NCI-H524 treated with DMSO at 0.1 percent for 48 hours (cell line): ENCODE results near the gene HPN.

Experiments used
- DNase-seq: peaks from one replicate; lab custom pipeline; 2025; lab: John Stamatoyannopoulos, UW

Gene HPN

GRCh38 chr19:35105411-35106290 is 64.1 kb downstream of the HPN start:
- no peak for DNase-seq

DNA sequence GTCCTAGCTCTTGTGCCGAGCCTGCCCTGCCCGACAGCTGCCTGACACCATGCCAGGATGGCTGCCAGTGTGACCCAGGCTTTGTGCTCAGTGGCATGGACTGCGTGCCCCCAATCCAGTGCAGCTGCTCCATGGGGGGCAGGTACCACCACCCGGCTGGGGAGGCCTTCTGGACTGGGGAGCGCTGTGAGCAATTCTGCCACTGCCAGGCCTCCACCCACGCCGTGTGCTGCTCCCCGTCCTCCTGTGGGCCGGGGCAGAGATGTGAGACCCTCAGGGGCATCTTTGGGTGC is 64.7 kb downstream of the HPN start:
- no peak for DNase-seq

- no peak for DNase-seq
These were observed 65.5 kb downstream of the HPN start for GRCh38 chr19:35106898-35107541.

DNA sequence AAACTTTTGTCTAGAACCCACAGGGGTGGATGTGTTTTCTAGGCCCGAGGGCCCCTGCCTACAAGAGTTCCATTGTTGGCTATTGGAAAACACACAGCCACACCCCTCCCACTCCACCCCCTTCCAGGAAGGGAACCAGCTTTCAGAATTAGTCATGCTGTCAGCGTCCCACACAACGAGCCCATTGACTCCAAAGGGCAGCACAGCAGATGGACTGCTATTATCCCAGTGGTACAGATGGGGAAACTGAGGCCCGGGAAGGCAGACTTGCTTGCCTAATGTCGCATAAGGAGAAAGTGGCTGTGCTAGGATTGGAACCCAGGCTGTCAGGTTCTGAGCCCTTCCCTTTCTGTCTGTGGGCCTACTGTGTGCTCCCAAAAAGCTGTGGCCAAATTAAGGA is 66.0 kb downstream of the HPN start:
- no peak for DNase-seq

- no peak for DNase-seq
These were observed 67.2 kb downstream of the HPN start for GRCh38 chr19:35108730-35109129.

- DNase-seq: no peak
These were observed 68.0 kb downstream of the HPN start for GRCh38 chr19:35109395-35110112.

DNA sequence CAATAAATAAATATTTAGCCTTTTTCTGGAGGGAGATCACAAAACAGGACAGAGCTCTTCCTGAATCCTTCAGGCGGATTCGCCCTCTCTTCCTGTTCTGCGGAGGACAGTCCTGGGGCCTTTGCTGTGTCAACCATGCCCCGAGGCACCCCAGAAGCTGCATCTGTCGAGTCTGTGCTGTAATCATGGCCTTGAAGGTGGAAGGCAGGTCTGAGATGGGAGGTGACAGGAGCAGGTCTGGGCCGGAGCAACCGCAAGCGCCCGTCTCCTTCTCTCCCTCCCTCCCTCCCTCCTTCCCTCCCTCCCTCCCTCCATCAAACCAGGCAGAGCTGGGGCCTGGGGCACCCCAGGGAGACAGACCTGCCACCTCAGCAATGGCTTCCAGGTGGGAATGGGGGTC is 69.5 kb downstream of the HPN start:
- no peak for DNase-seq

DNA sequence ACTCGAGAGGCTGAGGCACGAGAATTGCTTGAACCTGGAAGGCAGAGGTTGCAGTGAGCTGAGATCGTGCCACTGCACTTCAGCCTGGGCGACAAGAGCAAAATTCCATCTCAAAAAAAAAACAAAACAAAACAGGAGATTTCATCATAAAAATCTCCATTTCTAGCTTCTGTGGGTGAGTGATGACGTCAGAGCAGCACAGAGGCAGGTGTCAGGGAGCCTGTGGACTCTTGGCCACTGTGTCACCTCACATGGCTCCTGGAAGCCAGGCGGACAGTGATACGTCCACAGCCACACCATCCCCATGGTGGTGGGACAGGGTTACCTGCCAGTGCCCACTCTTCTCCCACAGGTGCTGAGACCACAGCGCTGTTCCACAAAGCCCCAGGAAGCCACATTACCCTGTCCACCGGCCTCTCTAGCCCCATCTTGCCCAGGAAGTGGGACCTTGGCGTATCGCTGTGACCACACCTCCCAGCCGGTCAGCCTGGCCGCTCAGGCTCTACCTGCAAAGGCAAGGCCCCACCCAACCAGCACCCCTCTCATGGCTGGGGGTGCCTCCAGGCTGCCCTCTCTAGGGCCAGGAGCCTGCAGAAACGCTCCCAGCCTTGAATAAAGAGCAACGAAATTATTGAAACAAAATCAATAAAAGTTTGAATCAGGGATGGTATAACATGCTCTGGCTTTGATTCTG is 71.6 kb downstream of the HPN start:
- no peak for DNase-seq

DNA sequence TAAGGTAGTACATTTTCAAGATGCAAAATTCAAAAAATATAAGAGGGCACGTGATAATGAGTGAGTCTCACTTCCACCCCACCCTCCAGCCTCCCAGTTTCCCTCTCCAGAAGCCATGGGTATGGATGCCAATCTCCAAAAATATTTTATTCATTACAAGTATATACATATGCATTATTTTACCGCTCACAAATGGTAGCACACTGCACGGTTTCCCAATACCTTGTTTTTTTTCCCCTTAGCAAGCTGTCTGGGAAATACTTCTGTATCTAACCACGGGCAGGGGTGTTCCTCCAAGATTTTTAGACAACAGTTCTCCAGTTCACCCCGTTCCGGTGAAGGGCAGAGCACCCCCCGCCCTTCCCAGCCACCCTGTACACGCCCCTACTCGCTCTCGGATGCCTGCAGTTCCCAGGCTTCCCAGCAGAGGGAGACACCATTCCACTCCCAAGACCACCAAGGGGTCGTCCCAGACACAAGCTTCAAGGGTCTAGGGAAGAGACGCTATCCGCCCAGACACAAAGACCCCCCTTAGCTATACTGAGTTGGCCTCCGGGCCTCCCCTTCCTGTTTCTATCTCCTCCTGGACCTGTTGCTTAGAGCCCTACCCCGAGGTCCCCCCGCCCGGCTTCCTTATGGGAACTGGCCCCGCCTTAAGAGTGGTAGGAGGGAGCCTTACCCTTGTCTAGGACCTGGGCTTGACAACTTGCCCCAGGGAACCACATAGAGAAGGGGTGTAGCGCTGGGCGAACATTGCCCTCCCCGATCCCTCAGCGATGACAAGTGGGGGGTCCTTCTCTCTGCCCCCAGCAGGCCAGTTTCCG is 73.0 kb downstream of the HPN start:
- no peak for DNase-seq

GRCh38 chr19:35115177-35115951 is 73.8 kb downstream of the HPN start, which contains the start of gene FXYD3:
Gene FXYD3, plus strand, starts transcription at chr19:35115823. Its CDS starts 3,554 bp downstream, at chr19:35119377.
- no peak for DNase-seq
